GM21528 (cell line): ENCODE results near the gene AGBL1.

ENCODE experiments used
- ATAC-seq: cut with Tn5 transposase; IDR thresholded peaks from one replicate; pipeline ENCODE4 v1.9.1; 2021; ENCODE audit warnings: mild to moderate bottlenecking, moderate library complexity; ENCODE audit not compliant: unreplicated experiment, low FRiP score

AGBL1 gene

GRCh38 chr15:86079508-86080266, at the start of gene AGBL1:
TSS of gene AGBL1 (plus strand) at chr15:86079871.
- ATAC-seq, result no peak

GRCh38 chr15:86034904-86035303, 44.8 kb upstream of the AGBL1 start:
- ATAC-seq, result no peak

- no peak for ATAC-seq
Observed at GRCh38 chr15:86036243-86036642, 43.4 kb upstream of the AGBL1 start.

- ATAC-seq, result no peak
Observed at GRCh38 chr15:86038491-86038890, 41.2 kb upstream of the AGBL1 start.

- ATAC-seq, result no peak
Observed at GRCh38 chr15:86040356-86041033, 39.2 kb upstream of the AGBL1 start.

GRCh38 chr15:86041399-86041798, 38.3 kb upstream of the AGBL1 start:
- ATAC-seq, result no peak

- ATAC-seq, result no peak
Observed at GRCh38 chr15:86042226-86042625, 37.4 kb upstream of the AGBL1 start.

GRCh38 chr15:86044981-86045380, 34.7 kb upstream of the AGBL1 start:
- ATAC-seq, result no peak

- no peak for ATAC-seq
Observed at GRCh38 chr15:86054338-86054737, 25.3 kb upstream of the AGBL1 start.

GRCh38 chr15:86055688-86056087, 24.0 kb upstream of the AGBL1 start:
- no peak for ATAC-seq

- ATAC-seq, result no peak
Observed at GRCh38 chr15:86059851-86060250, 19.8 kb upstream of the AGBL1 start.

- no peak for ATAC-seq
Observed at GRCh38 chr15:86060674-86061073, 19.0 kb upstream of the AGBL1 start.

GRCh38 chr15:86061581-86061980, 18.1 kb upstream of the AGBL1 start:
- no peak for ATAC-seq

- ATAC-seq, result no peak
Observed at GRCh38 chr15:86062646-86063243, 16.9 kb upstream of the AGBL1 start.

- no peak for ATAC-seq
Observed at GRCh38 chr15:86063356-86064095, 16.1 kb upstream of the AGBL1 start.

- ATAC-seq, result no peak
Observed at GRCh38 chr15:86064326-86064725, 15.3 kb upstream of the AGBL1 start.

GRCh38 chr15:86066174-86066834, 13.4 kb upstream of the AGBL1 start:
- ATAC-seq, result no peak

GRCh38 chr15:86073281-86073680, 6.4 kb upstream of the AGBL1 start:
- ATAC-seq, result no peak

GRCh38 chr15:86076468-86076867, 3.2 kb upstream of the AGBL1 start:
- no peak for ATAC-seq

GRCh38 chr15:86077070-86077469, 2.6 kb upstream of the AGBL1 start:
- ATAC-seq, result no peak
